ENCODE data around the gene APBB2.

Gene APBB2

DNA sequence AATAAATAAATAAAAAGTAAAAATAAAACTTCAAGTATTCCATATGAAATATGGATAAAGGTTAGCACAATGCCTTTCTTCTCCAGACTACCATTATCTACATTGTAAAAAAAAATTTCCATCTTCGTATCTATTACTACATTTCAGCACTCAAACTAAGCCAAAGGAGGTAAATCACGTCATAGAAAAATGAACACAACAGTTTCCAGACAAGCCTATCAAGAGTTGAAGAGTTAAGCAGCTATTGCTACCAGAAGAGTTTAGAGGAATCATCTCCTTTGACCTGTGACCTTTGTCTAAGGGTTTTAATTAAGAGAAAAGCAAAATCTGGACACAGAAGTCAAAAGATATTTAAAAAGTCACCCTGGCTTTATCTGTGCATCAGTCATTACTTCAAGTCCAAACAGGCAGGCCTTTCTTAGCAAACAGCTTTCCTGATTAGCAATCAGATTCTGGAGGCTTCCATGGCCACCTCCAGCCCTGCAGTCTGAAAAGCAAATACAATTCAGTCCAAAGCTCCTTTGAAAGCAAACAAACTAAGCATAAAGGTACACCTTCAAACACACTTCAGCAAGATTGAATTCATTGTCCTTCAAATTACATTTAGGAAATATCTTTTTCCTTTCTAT is 82.2 kb downstream of the APBB2 start:
- no peak for DNase-seq

DNA sequence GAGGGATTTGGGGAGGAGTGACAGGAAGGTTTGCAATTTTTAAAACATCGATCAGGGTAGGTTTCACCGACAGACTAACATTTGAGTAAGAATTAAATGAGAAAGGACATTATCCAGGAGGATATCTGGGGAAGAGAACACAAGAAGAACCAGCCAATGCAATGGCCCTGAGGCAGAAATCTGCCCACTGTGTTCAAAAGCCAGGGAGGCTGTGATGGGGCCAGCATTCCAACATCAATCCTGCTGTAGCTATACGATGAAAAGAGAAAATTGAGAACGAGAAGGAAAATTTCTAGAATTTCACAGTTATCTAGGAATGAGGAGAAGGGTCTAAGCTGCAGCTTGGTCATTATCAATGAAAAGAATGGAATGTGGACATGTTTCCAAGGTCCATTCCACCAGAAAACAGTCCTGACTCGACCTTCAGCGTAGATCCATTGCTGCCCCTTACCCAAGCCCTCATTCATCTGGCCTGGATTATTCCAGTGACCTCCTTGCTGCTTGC is 84.4 kb downstream of the APBB2 start:
- no peak for DNase-seq

DNA sequence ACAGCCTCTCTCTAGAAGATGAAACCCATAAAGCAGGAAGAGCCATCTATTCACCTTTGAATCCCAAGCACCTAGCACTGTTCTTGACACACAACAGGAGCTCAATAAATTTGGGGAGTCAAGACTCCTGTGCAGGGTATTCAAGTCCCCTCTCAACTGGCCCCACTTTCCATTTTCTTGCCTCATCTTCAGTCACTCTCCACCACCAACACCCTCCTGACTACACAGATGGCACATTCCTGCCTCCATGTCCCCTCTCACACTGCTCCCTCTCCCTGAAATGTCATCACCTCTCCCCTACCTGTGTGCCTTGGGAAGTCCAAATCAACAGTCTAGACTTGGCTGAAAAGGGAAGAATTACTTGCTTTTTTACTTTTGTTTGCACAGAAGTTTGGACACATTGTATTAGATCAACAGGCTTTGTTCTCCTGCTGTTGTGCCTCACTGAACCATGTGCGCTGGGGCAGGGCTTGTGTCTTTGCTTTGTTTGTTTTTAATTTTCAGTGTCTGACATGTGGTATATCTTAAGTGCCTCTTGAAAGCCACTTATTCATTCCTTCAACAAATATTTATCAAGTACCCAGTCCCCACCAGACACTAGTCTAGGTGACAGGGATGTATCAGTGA is 85.1 kb downstream of the APBB2 start:
- no peak for DNase-seq

DNA sequence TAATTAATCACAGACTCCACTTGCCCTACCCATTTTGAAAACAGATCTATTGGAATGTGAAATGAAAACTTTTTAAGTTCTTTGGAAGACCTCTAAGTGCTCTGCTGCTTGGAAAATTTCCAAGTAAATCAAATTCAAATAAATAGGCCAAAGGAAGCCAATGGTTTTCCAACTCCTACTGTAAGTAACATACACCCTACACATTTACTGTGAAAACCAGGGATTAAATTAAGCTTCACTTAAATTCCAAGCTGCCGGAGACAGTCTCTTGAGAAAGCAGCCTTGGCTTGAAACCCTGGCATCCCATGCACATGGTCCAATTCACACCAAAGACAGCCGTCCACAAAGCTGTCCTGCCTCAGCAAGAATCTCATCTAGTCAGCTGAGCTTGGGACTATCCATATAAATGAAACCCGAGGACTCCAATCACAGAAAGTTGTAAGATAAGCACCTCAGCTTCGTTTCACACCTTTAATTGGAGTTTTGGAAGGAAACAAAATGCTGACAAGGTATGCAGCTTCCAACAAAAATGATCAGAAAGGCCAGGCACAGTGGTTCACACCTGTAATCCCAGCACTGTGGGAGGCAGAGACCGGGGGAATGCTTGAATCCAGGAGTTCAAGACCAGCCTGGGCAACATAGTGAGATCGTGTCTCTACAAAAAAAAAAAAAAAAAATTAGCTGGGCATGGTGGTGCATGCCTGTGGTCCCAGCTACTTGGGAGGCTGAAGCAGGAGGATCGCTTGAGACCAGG is 88.6 kb downstream of the APBB2 start:
- DNase-seq: no peak

DNA sequence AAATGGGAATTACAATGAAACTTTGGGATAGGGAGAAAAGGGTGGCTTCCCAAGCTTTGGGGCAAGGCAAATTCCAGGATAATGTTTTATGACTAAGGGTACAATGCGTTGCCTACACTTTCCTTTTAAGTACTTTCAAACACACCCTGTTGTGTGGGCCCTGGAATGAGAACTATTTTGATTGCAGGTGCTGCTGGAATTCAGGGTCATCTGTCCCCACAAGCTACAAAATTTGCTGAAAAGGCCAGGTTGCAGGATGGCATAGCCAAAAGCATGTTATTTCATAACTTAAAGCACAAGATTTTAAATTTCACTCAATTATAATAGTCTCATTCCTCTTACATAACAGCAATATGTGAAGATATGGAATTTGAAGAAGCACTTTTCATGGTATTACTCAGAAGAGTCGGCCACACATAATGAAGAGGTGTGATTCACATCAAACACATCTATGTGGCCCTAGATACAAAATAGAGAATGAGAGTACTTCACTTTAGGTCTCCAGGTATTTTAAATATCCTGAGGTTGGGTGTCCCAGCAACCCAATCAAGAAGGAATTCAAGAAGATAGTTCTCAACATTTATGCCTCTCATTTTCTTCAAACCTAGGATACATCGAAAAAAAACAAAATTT is 89.3 kb downstream of the APBB2 start:
- DNase-seq: no peak

DNA sequence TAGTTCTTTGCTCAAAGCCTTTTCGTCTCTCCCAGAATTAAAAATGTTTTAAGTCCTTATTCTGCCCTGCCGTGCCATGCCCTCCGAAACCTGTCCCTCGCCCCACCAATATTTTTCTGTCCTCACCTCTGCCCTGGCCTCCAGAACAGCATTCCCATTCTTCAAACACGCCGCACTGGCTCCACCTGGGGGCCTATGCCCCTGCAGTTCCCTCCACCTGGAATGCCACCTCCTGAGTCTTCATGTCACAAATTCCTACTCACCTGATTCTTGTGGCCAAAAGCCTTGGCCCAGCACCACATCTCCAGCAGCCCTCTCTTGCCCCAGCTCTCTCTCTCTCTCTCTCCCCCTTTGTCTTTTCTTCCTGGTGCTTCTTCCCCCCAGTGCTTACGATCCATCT is 91.6 kb downstream of the APBB2 start:
- DNase-seq: no peak

DNA sequence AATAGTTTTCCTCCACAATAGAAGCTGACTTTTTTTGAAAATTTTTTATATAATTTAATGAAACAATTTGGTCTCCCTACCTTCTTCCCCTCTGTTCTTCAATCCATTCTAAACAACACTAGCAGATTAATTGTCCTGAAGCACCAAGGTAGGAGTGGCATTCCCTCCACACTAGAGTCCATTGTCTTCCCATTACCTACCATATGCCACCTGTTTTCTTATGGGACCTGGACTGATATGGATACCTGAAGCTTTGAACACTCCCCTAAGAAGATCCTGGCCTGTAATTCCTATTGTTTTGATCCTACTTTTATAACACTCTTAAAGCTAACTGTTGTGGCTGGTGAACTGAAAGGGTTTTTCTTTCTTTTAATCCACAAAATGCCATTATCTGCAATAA is 92.0 kb downstream of the APBB2 start:
- DNase-seq: no peak

DNA sequence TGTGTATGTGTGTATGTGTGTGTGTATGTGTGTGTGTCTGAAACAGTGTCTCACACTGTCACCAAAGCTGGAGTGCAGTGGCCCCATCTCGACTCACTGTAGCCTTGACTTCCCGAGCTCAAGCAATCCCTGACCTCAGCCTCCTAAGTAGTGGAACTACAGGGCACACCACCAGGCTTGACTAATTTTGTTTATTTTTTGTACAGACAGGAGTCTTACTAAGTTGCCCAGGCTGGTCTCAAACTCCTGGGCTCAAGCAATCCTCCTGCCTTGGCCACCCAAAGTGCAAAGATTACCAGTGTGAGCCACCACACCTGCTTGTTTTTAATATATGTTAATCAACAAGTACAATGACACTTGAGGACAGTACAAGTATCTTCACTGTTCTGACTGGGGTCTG is 92.4 kb downstream of the APBB2 start:
- no peak for DNase-seq

DNA sequence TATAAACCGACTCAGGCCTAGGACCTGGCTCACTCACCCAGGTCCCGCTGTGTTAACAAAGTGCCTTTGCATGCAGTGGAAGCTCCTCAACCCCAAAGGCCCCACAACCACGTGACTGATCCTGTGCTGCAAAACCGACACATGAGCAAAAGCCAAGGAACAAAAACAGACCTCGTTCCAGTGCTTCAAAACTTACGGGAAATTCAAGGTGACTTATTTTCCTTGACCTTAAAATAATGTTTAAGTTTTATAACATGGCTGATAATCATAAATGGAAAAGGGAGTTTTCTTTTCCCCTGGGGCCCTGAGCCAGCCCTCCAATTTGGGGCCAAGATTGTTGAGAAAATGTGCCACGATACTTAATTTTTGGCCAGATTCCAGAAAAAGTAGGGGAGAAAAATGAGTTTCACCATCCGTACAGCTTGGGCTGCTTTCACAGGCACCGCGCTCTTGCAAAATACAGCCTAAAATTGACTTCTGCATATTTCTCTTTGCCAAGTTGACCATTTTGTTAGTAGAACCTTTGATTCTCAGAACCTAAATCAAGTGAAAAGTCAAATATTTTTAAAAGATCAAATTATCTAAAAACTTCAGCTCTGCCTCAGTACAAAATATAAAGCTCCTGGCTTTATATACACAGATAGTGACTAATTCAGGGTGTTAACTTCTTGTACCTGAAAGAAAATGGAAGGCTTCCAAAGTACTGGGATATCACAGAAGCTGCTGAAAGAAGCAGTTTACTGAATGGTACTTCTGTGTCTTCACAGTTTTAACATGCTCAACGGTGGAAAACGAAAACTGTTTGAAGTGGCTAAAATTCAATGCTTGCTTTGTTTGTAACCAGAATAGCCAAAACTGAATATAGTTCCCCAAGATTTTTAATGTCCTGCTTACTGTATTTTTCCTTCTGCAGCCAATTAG is 93.8 kb downstream of the APBB2 start:
- no peak for DNase-seq

DNA sequence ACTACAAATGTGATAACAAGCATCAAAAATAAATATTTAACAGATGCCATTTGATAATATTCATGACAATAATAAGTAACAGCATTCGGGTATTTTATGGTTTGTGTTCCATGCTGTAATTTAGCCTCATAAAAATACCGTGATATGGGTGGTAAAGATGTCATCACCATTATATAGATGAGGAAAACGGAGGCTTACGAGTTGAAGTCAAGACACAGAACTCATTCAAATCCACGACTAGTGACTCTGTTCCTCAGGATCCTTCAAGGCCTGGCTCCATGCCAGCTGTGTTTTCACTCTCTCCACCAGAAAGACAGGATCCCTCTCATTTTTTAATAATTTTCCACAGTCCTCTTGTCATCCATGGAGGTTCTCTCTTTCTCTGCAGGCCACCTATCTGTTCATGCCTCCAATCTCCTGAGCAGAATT is 94.5 kb downstream of the APBB2 start:
- no peak for DNase-seq

DNA sequence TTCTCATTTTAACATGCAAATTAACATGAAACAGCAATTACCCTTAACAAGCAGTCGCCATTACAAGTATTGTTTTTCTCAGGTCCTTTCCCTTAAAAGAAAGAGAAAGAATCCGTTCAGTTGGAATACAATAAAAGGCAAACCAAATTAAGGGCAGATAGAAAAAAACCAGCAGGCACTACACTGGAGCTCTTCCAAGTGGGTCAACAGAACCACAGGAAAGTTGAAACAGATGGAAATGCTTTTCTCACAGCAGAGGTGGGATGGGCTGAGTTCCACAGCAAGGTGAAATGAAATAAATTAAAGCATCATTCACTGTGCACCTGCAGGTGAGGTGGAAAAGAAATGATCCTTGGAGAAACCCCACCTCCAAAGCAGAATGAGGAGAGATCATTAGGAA is 102.6 kb downstream of the APBB2 start:
- DNase-seq: no peak

DNA sequence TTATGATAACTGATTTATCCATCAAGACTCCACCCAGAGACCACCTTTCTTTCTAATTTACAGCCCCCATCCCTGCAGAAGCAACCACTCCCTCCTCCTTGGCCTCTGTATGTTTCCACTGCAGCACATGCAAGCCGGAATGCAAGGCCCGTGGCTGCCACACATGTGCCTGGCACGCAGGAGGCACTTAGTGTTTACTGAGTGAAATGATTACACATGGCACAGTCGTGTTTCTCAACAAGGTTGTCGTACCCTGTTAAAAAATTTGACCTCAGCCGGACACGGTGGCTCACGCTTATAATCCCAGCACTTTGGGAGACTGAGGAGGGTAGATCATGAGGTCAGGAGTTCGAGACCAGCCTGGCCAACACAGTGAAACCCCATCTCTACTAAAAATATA is 104.3 kb downstream of the APBB2 start:
- no peak for DNase-seq

DNA sequence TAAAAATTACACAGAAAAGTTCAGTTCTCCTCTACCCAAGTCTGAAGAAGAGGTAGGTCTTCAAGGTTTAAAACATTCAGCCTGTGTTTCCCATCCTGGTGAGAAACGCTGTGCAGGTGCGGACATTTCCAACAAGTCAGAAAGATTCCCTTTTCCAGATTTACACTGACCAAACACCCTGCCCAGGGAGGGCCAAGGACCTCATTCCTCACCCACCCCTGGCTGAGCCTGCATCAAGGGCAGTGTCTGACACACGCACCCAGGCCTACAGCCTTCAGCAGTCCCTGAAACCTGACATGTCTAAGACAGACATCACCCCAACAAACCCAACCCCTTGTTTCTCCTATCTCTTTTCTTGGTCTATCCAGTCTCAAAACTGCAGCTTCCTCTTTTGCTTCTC is 105.9 kb downstream of the APBB2 start:
- DNase-seq: no peak

DNA sequence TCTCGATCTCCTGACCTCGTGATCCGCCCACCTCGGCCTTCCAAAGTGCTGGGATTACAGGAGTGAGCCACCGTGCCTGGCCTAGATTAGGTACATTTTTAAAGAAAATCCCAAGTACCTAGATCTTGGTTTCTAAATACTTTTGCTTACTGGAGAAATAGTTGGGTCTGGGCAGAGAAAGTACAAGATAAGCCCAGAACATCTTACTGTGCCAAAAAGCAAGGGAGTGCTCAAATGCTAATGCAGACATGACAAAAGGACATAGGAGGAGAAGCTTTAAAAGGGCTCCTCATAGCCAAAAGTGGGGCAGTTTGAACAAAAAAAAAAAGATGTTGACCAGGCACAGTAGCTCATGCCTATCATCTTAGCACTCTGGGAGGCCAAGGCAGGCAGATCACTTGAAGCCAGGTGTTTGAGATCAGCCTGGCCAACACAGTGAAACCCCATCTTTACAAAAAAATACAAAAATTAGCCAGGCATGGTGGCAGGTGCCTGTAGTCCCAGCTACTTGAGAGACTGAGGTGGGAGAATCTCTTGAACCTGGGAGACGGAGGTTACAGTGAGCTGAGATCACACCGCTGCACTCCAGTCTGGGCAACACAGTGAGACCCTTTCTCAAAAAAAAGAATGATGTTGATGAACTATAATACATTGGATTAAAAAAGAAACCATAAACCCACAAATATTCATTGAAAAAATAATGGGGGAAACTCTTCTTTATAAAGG is 107.5 kb downstream of the APBB2 start:
- DNase-seq: no peak

DNA sequence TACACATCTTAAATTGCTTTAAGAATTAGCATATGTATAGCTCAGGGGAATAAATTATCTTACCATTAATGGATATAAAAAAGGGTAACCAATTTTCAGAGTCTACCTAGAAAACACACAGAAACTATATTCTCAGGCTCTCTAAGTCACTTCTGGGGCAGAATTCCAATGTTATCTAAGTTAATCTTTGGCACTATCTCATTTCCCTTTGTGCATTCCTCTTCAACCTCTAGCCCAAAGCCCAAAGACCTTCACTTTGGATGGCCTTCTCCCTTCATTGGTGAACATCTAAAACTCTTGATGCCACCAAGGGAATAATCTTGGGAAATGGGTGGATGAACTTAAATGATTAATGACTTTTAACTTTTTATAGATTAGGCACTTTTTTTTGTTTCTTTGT is 108.3 kb downstream of the APBB2 start:
- no peak for DNase-seq

DNA sequence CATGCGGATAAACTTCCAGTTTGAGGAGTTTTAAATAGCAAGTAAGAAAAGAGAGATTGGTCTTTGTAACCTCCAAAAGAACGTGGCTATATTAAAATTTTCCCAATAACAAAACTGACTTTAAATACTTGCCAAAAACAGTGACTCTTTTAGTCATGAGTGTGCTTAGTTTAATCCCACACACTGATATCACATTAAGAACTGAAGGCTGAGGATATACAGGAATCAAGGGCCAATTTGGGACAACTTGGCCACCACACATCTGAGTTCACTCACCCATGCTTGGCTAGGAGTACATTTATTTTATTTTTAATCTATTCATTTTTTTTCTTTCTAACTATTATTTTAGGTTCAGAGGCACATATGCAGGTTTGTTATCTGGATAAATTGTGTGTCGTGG is 110.2 kb downstream of the APBB2 start:
- no peak for DNase-seq

DNA sequence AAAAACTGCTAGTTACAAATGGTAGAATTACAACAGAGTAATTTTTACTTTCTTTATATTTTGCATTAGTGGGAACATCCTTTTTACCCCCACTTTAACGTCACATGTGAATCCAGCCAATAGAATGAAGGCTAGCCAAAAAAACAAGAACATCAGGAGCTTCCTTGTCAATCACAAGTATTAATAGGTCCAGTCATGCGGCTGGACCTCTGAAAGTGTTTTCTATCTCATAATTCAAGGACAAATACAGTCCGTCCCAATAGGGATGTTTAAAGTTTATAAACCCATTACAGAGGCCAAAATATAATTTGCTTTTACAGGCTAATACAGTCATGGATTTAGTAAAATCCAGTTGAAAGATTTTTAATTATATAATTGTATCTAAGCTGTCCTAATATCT is 110.7 kb downstream of the APBB2 start:
- DNase-seq: no peak

DNA sequence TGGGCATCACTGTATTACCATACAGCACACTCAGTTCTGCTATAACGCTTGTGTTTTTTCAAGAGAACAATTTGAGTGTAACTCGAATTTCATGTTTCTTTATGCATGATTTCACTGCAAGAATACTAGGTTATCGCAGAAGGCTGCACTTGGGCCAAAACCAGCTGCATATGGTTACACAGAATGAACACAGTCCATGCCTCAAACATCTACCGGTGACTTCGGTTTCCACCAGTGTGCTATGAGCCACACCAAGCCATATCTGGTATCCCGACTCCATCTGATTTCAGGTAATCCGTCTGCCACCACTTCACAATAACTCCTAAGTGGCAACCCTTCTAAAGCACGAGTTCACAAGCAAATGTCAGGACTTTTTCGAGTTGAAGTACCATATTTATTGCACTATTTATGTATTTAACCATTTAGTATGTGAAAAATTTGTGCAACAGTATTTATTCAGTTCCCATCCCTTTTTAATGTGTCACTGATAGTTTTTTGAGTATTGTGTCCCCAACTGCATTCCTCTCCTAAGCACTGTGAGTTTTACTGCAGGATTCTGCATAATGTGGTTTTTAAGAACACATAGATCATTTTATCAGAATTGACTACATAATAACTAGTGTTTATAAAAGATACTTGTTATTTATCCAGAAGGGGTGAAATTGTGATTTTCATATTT is 111.8 kb downstream of the APBB2 start:
- no peak for DNase-seq

DNA sequence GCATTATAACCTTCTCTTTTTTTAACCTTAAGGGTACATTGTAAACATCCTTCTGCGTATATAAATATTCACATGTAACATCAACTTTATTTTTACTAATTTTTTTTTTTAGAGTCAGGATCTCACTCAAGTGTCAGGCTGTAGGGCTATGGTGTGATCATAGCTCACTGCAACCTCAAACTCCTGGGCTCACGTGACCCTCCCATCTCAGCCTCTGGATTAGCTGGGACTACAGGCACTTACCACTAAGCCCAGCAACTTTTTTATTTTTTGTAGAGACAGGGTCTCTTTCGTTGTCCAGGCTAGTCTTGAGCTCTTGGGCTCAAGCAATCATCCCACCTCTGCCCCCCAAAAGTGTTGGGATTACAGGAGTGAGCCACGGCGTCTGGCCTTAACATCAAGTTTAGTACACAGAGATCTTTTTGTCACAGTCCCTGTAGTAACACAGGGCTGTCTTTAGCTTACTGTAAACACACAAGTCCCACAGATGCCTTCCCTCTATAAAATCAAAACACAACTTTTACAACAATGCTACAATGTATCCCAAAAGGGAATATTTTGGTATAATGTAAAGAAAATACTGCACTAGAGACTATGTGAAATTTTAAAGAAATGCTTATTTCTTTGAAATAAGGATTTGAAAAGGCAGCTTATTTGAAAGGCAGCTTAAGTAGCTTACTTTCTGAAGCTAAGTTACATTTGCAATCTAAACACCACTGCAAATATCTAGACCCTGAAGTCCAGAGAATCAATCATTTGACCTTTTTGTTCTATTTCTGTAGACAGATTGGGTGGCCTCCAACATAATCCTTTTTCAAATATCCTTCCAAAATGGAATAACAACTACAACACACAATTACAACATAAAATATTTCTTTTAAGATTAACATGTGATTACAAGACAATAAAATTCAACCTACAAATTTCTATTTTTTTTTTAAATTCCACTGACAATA is 116.0 kb downstream of the APBB2 start:
- DNase-seq: no peak

DNA sequence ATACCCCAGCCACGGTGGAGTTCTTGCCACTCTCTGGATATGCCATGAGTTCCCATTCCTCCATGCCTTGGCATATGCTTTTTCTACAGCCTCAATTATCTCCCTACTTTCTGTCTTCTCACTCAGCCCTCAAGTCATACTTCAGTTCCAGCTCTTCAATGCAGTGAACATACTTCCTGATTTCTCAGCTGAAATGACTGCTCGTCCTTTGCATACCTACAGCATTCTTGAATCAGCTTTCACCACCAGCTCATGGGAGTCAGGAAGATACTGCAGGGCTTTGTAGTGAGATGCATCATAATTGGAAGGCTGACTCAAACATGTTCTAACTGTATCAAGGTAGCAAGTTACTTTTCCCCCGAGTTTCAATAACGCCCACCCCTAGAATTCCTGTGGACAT is 118.4 kb downstream of the APBB2 start:
- no peak for DNase-seq

Measured in hematopoietic multipotent progenitor cell treated with erythropoietin and hydrocortisone succinate and interleukin-3 and kit ligand, for 8 days (in vitro differentiated cells).